BLaER1 treated with 17β-estradiol and CSF1 and Interleukin-3, amounts not matched to agents 10 nM and 100 nM (cell line): Measurements from ENCODE around the gene STAMBP.

ENCODE experiments used
- H3K27ac ChIP-seq, 11 experiments: shearing (Covaris generic); formaldehyde crosslinking; 2 replicates each; pipeline ENCODE4 v1.8.1; 2022
- H3K27me3 ChIP-seq, 11 experiments: shearing (Covaris generic); formaldehyde crosslinking; 2 replicates each; pipeline ENCODE4 v1.8.1; 2022
- H3K36me3 ChIP-seq, 11 experiments: shearing (Covaris generic); formaldehyde crosslinking; 2 replicates each; pipeline ENCODE4 v1.8.1; 2022
- H3K4me1 ChIP-seq, 10 experiments: shearing (Covaris generic); formaldehyde crosslinking; 2 replicates each; pipeline ENCODE4 v1.8.1; 2022
- H3K4me2 ChIP-seq, 11 experiments: shearing (Covaris generic); formaldehyde crosslinking; 2 replicates each; pipeline ENCODE4 v1.8.1; 2022
- H3K4me3 ChIP-seq, 10 experiments: shearing (Covaris generic); formaldehyde crosslinking; 2 replicates each; pipeline ENCODE4 v1.8.1; 2022
- H3K9ac ChIP-seq, 11 experiments: shearing (Covaris generic); formaldehyde crosslinking; 2 replicates each; pipeline ENCODE4 v1.8.1; 2022
- H3K9me3 ChIP-seq, 11 experiments: shearing (Covaris generic); formaldehyde crosslinking; replicated peaks in 1 of 11; 2 replicates each; pipeline ENCODE4 v1.8.1; 2022
- H4K20me1 ChIP-seq, 11 experiments: shearing (Covaris generic); formaldehyde crosslinking; 2 replicates each; pipeline ENCODE4 v1.8.1; 2022
- Cebpa-rat ChIP-seq, 11 experiments: shearing (Covaris generic); IDR thresholded peaks; 2 replicates each; pipeline ENCODE4 v1.8.1; 2022

STAMBP gene

DNA sequence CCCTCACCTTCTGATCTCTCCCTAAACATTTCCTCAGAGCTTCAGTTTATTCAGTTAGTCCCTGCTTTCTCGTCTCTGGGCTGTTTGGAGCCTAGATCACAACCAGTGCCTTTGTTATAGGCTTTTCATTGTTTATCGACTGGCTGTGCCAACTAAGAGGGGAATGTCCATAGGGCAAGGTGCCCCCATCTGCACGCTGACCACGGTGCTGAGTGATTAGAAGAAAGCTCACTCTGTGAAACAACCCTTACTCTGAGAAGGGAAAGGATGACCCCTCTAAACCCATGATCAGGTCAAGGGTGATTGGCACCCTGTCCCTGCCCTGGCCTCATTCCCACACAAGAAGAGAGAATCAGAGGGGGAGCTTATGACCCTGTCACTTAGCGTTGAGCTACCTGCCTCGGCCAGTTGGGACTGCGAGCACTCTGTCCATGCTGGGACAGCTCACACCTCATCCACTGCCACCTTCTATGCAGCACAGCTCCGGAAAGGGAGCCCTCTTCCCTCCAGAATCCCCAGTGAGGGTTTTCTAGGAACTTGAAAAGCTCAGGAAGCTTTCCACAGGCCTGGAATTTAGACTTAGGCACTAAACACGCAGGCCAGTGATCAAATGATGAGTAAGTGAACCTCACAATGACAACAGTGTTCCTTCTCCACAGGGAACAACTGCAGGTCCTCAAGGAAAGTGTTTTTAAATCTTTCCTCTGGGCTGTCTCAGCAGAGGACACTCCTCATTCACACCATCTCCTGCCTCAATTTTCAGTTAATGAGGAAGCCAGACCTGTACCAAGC, 61.7 kb downstream of the STAMBP start:
- no peaks in the 10 kb centered on the region for H4K20me1 ChIP-seq
- H3K4me1 ChIP-seq, result no peaks in the 10 kb centered on the region
- H3K27ac ChIP-seq, result no peak overlapping the region
- no peaks in the 10 kb centered on the region for H3K36me3 ChIP-seq
- H3K27me3 ChIP-seq, result no peaks in the 10 kb centered on the region
- no peak for TF ChIP-seq Cebpa-rat (IDR thresholded peaks at IDR 0.05)
- no peak overlapping the region for H3K9ac ChIP-seq
- H3K9me3 ChIP-seq, result no peaks in the 10 kb centered on the region
- H3K4me3 ChIP-seq, result no peak overlapping the region
- H3K4me2 ChIP-seq, result no peak overlapping the region

DNA sequence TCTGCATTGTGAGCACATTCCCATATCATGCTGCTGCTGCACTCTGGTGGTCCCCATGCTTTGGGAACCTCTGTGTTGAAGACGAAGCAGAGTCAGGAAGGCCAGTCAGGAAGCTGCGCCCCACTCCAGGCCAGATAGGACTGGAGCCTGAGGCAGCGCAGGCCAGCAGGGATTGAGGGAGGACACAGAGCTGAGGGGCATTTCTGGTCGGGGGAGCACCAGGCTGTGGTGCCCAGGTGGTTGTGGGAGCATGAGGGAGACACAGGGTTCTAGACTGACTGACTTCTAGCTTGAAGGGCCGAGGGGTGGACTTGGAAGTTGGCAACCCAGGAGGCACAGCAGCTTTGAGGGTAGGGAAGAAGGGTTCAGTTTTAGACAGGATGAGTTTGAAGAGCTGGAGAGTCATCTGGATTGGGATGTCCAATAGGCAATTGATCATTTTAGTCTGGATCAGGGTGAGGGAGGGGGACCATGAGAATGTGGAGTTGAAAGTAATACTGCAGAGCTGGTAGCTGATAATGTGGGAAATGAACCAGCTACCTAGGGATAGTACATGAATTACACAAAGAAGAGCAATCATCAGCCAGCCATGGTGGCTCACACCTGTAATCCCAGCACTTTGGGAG, 62.6 kb downstream of the STAMBP start:
- no peaks in the 10 kb centered on the region for H3K27me3 ChIP-seq
- no peak overlapping the region for H3K9ac ChIP-seq
- no peak overlapping the region for H3K4me3 ChIP-seq
- peaks cover 0 to 1% (median 0%) of the 10 kb centered on the region in 11 experiments; a peak in 2 of 22 replicates for H4K20me1 ChIP-seq
- no peaks in the 10 kb centered on the region for H3K36me3 ChIP-seq
- H3K9me3 ChIP-seq, result no peaks in the 10 kb centered on the region
- H3K4me2 ChIP-seq, result no peak overlapping the region
- H3K4me1 ChIP-seq, result peaks cover 3 to 7% (median 6%) of the 10 kb centered on the region in 10 experiments
- TF ChIP-seq Cebpa-rat (IDR thresholded peaks at IDR 0.05), result no peak
- no peak overlapping the region for H3K27ac ChIP-seq

DNA sequence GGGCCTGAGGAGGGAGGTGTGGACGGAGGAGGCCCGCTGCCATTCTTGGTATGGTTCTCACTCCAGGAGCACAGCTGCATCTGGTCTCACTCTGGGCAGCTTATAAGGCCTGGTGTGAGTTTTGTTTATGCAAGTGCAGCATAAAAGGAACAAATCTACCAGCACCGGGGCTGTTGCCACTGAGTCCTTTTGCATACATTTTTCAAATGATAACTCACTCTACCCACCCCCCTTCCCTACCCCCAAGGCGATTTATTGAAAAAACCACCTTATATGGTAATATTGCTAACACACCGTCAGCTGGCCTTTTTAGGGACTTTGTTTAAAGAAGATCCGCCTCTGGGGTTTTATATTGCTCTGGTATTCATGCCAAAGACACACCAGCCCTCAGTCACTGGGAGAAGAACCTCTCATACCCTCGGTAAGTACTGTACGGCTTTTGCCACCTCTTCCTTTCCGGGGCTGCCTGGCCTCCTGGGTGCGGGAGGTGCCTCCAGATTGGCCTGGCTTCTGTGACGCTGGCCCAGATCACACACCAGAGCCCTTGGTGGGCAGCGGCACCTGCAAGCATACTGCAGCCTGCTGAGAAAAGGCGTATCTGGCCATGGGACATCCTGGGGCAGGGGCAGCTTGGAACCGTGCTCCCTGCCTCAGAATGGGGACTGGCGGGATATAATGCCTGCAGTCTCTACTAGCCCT, 64.0 kb downstream of the STAMBP start, which contains the start of gene ACTG2:
TSS of gene ACTG2 (plus strand) at position 378 of the 699 bp plus-strand sequence. CDS start 8,304 bp downstream, outside the sequence.
- H3K36me3 ChIP-seq, result no peaks in the 10 kb centered on the region
- H3K4me1 ChIP-seq, result peaks cover 17 to 21% (median 20%) of the 10 kb centered on the region in 10 experiments
- no peak within 1 kb of the TSS for H3K9ac ChIP-seq
- H3K27ac ChIP-seq, result no peak within 1 kb of the TSS
- no peak for TF ChIP-seq Cebpa-rat (IDR thresholded peaks at IDR 0.05)
- H3K4me3 ChIP-seq, result no peak within 1 kb of the TSS
- H3K9me3 ChIP-seq, result no peaks in the 10 kb centered on the region
- no peak within 1 kb of the TSS for H3K4me2 ChIP-seq
- H3K27me3 ChIP-seq, result peaks cover 0 to 5% (median 0%) of the 10 kb centered on the region in 11 experiments; a peak in 2 of 22 replicates
- H4K20me1 ChIP-seq, result peaks cover 0 to 8% (median 0%) of the 10 kb centered on the region in 11 experiments; a peak in 2 of 22 replicates

DNA sequence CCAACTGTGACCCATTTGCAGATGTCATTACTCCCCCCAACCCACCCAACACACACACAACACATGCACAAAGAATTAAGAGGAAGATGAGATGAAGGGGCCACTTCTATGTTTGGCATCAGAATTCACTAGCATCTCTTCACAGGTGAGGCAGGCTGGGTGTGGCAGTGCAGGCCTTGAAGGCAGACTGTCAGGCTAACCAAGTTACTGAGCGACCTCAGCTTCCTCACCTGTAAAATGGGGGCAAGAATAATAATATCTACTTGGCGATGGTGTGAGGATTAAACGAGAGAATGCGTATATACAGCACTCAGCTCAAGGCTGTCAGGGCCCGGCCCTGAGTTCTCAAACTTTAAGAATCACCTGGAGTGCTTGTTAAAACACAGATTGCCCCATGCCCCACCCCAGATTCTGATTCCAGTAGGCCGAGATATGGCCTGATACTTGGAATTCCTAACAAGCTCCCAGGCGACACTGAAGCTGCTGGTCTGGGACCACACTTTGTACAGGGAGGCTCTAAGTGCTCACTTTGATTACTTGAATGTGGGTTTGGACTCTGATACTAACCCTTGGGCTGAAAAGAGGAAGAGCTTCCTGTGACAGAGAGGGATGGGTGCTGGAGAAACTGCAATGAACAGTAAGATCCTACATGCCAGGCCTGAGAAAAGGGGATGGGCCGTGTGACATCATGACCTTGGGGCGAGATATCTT, 65.2 kb downstream of the STAMBP start:
- Histone ChIP-seq H3K4me3 (no peak overlapping the region), H4K20me1 (peaks cover 0 to 8% (median 0%) of the 10 kb centered on the region in 11 experiments; a peak in 2 of 22 replicates), H3K36me3 (no peaks in the 10 kb centered on the region), H3K4me1 (peaks cover 19 to 23% (median 21%) of the 10 kb centered on the region in 10 experiments), H3K27me3 (peaks cover 0 to 7% (median 0%) of the 10 kb centered on the region in 11 experiments; a peak in 2 of 22 replicates), H3K27ac (no peak overlapping the region), H3K4me2 (no peak overlapping the region), H3K9ac (no peak overlapping the region), H3K9me3 (no peaks in the 10 kb centered on the region)
- no peak for TF ChIP-seq Cebpa-rat (IDR thresholded peaks at IDR 0.05)

DNA sequence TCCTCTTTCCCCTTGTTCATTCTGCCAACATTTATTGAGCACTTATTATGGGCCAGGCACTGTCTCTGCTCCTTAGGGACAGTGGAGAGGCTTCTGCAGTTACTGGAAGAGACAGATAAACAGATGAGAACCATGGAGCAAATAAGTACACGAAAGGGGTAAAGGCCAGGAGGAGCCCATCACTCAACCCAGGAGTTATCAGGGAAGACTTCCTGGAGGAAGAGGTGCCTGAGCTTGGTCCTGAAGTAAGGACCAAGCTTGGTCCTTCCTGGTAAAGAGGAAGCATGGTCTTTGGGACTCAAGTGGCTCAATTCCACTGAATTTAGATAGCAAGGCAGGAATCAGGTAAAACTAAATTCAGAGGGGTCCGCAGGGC, 65.7 kb downstream of the STAMBP start:
- H3K4me1 ChIP-seq, result peaks cover 19 to 23% (median 21%) of the 10 kb centered on the region in 10 experiments
- no peaks in the 10 kb centered on the region for H3K9me3 ChIP-seq
- H3K9ac ChIP-seq, result no peak overlapping the region
- H4K20me1 ChIP-seq, result peaks cover 0 to 8% (median 0%) of the 10 kb centered on the region in 11 experiments; a peak in 2 of 22 replicates
- H3K27ac ChIP-seq, result no peak overlapping the region
- peaks cover 0 to 7% (median 0%) of the 10 kb centered on the region in 11 experiments; a peak in 2 of 22 replicates for H3K27me3 ChIP-seq
- no peak overlapping the region for H3K4me2 ChIP-seq
- H3K36me3 ChIP-seq, result no peaks in the 10 kb centered on the region
- H3K4me3 ChIP-seq, result no peak overlapping the region
- TF ChIP-seq Cebpa-rat (IDR thresholded peaks at IDR 0.05), result no peak

DNA sequence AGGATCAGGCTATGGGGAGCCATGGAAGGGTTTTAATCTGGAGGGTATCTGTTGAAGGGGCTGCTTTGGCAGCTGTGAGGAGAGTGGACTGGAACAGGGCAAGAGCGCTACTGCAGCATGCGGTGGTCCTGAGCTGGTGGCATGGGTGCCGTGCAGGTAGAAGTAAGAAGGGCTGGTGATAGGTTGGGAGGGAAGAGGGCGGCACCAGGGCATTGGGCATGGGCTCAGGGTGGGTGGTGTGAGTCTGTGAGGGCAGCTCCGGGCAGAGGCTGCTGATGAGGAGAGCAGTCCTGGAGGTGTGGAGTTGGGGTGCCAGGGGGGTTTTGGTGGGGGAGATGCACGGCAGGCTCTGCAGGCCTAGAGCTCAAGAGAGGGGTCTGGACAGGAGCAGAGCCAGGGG, 66.1 kb downstream of the STAMBP start:
- H3K27me3 ChIP-seq, result peaks cover 0 to 7% (median 0%) of the 10 kb centered on the region in 11 experiments; a peak in 2 of 22 replicates
- H3K4me3 ChIP-seq, result no peak overlapping the region
- H3K4me1 ChIP-seq, result peaks cover 19 to 23% (median 21%) of the 10 kb centered on the region in 10 experiments
- no peak overlapping the region for H3K4me2 ChIP-seq
- H3K9ac ChIP-seq, result no peak overlapping the region
- H3K36me3 ChIP-seq, result no peaks in the 10 kb centered on the region
- TF ChIP-seq Cebpa-rat (IDR thresholded peaks at IDR 0.05), result no peak
- peaks cover 0 to 8% (median 0%) of the 10 kb centered on the region in 11 experiments; a peak in 2 of 22 replicates for H4K20me1 ChIP-seq
- H3K9me3 ChIP-seq, result no peaks in the 10 kb centered on the region
- no peak overlapping the region for H3K27ac ChIP-seq

DNA sequence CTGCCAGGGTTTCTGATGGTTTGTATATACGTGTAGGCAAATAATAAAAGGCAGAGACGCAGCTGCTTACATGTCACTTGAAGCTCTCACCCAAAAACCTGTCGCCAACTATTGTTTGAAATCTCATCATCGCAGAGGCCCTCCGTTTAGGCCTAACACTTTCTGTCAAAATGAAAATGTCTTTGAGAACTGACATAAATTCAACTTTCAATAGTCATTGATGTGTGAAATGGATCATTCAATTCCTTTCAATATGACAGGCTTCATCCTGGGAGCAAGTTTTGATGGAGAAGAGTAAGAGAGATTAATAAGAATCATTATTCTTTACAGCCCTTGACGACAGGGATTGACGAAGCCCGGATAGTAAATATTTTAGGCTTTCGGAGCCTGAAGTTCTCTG, 66.7 kb downstream of the STAMBP start:
- H3K9me3 ChIP-seq, result no peaks in the 10 kb centered on the region
- H3K4me3 ChIP-seq, result no peak overlapping the region
- peaks cover 0 to 8% (median 0%) of the 10 kb centered on the region in 11 experiments; a peak in 2 of 22 replicates for H4K20me1 ChIP-seq
- H3K4me1 ChIP-seq, result peaks cover 19 to 23% (median 21%) of the 10 kb centered on the region in 10 experiments
- H3K27me3 ChIP-seq, result peaks cover 0 to 7% (median 0%) of the 10 kb centered on the region in 11 experiments; a peak in 2 of 22 replicates
- no peak overlapping the region for H3K27ac ChIP-seq
- H3K9ac ChIP-seq, result no peak overlapping the region
- no peak overlapping the region; a peak in 1 of 22 replicates for H3K4me2 ChIP-seq
- TF ChIP-seq Cebpa-rat (IDR thresholded peaks at IDR 0.05), result no peak
- H3K36me3 ChIP-seq, result no peaks in the 10 kb centered on the region
